Activated naive CD4-positive, alpha-beta T cell treated with anti-CD3 and anti-CD28 coated beads, Interleukin-2, amount 50 U/mL, for 24 hours (primary cell): ENCODE data around the gene DNMT3L.
"Not testable (repeated sequence)": the region's sequence is repeated elsewhere in the genome, so short reads cannot be mapped to it uniquely, and the experiment has no call there.

Experiments used
- H3K27ac Mint-ChIP-seq: one replicate; pipeline ENCODE4 v1.8.0; 2021; ENCODE audit warnings: mild to moderate bottlenecking, mixed read lengths
- H3K27me3 Mint-ChIP-seq: one replicate; pipeline ENCODE4 v1.8.0; 2021; ENCODE audit warnings: mixed read lengths
- H3K36me3 Mint-ChIP-seq: one replicate; pipeline ENCODE4 v1.8.0; 2021; ENCODE audit warnings: mixed read lengths
- H3K4me1 Mint-ChIP-seq: one replicate; pipeline ENCODE4 v1.8.0; 2021; ENCODE audit warnings: mixed read lengths
- H3K4me3 Mint-ChIP-seq: one replicate; pipeline ENCODE4 v1.8.0; 2021; ENCODE audit warnings: mild to moderate bottlenecking, mixed read lengths
- H3K9me3 Mint-ChIP-seq: one replicate; pipeline ENCODE4 v1.8.0; 2021; ENCODE audit warnings: mixed read lengths

Gene DNMT3L

GRCh38 chr21:44202590-44203299 is 59.0 kb downstream of the DNMT3L start:
- not testable (repeated sequence) for H3K9me3 Mint-ChIP-seq, H3K27ac Mint-ChIP-seq, H3K36me3 Mint-ChIP-seq, H3K4me1 Mint-ChIP-seq, H3K27me3 Mint-ChIP-seq, H3K4me3 Mint-ChIP-seq

GRCh38 chr21:44199997-44200396 is 61.7 kb downstream of the DNMT3L start:
- H3K9me3 Mint-ChIP-seq, H3K4me3 Mint-ChIP-seq, H3K27ac Mint-ChIP-seq, H3K27me3 Mint-ChIP-seq, H3K36me3 Mint-ChIP-seq, H3K4me1 Mint-ChIP-seq: not testable (repeated sequence)

GRCh38 chr21:44199448-44199847 is 62.2 kb downstream of the DNMT3L start:
- H3K27me3 Mint-ChIP-seq = no peaks in the 10 kb centered on the region
- H3K36me3 Mint-ChIP-seq = no peaks in the 10 kb centered on the region
- H3K4me1 Mint-ChIP-seq = no peaks in the 10 kb centered on the region
- no peaks in the 10 kb centered on the region for H3K9me3 Mint-ChIP-seq
- no peak overlapping the region for H3K27ac Mint-ChIP-seq
- no peak overlapping the region for H3K4me3 Mint-ChIP-seq

- not testable (repeated sequence) for H3K36me3 Mint-ChIP-seq, H3K27ac Mint-ChIP-seq, H3K4me3 Mint-ChIP-seq, H3K27me3 Mint-ChIP-seq, H3K9me3 Mint-ChIP-seq, H3K4me1 Mint-ChIP-seq
These were observed 64.6 kb downstream of the DNMT3L start for GRCh38 chr21:44197156-44197516.
